HepG2 (cell line): Measurements from ENCODE around the gene KDM7A. TPM values are rescaled to one million over a fixed set of nuclear protein-coding genes. Genes with fewer than 3 reads are reported as not detected.

Experiments
- ARNT2 ChIP-seq: sonication (generic); formaldehyde crosslinking; IDR thresholded peaks from 2 replicates; pipeline ENCODE4 v1.8.0; 2022; ENCODE audit warnings: mild to moderate bottlenecking, low read depth, missing genetic modification reagents, moderate library complexity
- BRF2 ChIP-seq: sonication (generic); formaldehyde crosslinking; IDR thresholded peaks from 2 replicates; pipeline ENCODE4 v1.8.1; 2022; ENCODE audit warnings: mild to moderate bottlenecking, missing genetic modification reagents
- GATAD1 ChIP-seq: IDR thresholded peaks from 2 replicates; pipeline ENCODE4 v1.6.1; 2016; ENCODE audit warnings: missing genetic modification reagents, missing compliant biosample characterization
- NFE2L1 ChIP-seq: sonication (generic); formaldehyde crosslinking; IDR thresholded peaks from 2 replicates; pipeline ENCODE4 v1.4.0; 2020; ENCODE audit warnings: missing genetic modification reagents, mild to moderate bottlenecking, borderline replicate concordance
- SNAPC2 ChIP-seq: sonication (generic); formaldehyde crosslinking; IDR thresholded peaks from 2 replicates; pipeline ENCODE4 v1.8.1; 2022; ENCODE audit warnings: mild to moderate bottlenecking, missing genetic modification reagents
- SP2 ChIP-seq: sonication (generic); formaldehyde crosslinking; IDR thresholded peaks from 2 replicates; pipeline ENCODE4 v1.5.1; 2020; ENCODE audit warnings: mild to moderate bottlenecking, missing genetic modification reagents
- TFE3 ChIP-seq: IDR thresholded peaks from 2 replicates; pipeline ENCODE4 v1.6.1; 2016
- ZBTB14 ChIP-seq: sonication (generic); formaldehyde crosslinking; IDR thresholded peaks from 2 replicates; pipeline ENCODE4 v1.4.0; 2020; ENCODE audit warnings: missing genetic modification reagents
- ZEB1 ChIP-seq: IDR thresholded peaks from 2 replicates; pipeline ENCODE4 v1.6.1; 2012; ENCODE audit warnings: mild to moderate bottlenecking, low read depth, inconsistent platforms; ENCODE audit not compliant: insufficient replicate concordance
- ZNF101 ChIP-seq: sonication (generic); formaldehyde crosslinking; IDR thresholded peaks from 2 replicates; pipeline ENCODE4 v1.4.0; 2020; ENCODE audit warnings: mild to moderate bottlenecking, low read depth, missing genetic modification reagents, borderline replicate concordance
- ZNF564 ChIP-seq: sonication (generic); formaldehyde crosslinking; IDR thresholded peaks from 2 replicates; pipeline ENCODE4 v1.8.1; 2023; ENCODE audit warnings: mild to moderate bottlenecking, missing genetic modification reagents
- polyA plus RNA-seq, 8 experiments: library from polyadenylated mRNA; depleted of rRNA in 3 of 8; stranded (reverse) in 7 of 8; unstranded in 1 of 8; fragments of >200 nt; fragmentation: Illumina TruSeq in 4 of 8; extraction: Trizol in 4 of 8; gene quantifications; 2 replicates each; pipeline versions ENCODE4 v1.2.1 to v1.2.3, GENCODE V29; 2011 to 2016; ENCODE audit warnings: low read depth in 4 of 8, missing spikeins in 1 of 8, mixed read lengths in 1 of 8; ENCODE audit not compliant: insufficient read depth in 1 of 8
- total RNA-seq, 5 experiments: library from RNA; depleted of rRNA; stranded (reverse); fragments of >200 nt; fragmentation: Illumina TruSeq; extraction: Trizol; gene quantifications; 2 replicates each; pipeline ENCODE4 v1.2.3, GENCODE V29; 2016; ENCODE audit warnings: low read depth in 1 of 5
- TF ChIP-seq, protein P1 (sequence below): sonication (generic); formaldehyde crosslinking; IDR thresholded peaks from 2 replicates; pipeline ENCODE4 v1.4.0; 2020; ENCODE audit warnings: missing genetic modification reagents, borderline replicate concordance
- TF ChIP-seq, protein P2 (sequence below): sonication (generic); formaldehyde crosslinking; IDR thresholded peaks from 2 replicates; pipeline ENCODE4 v1.8.0; 2022; ENCODE audit warnings: low read depth, missing genetic modification reagents
- TF ChIP-seq, protein P3 (sequence below): sonication (generic); formaldehyde crosslinking; conservative IDR thresholded peaks from 2 replicates; pipeline ENCODE4 v1.8.1; 2023; ENCODE audit warnings: missing genetic modification reagents

Gene KDM7A
- total and polyA plus RNA-seq, 2 of the 13 experiments (the other 11 are each of a cell fraction or from before 2014, with no cell fraction given): 10.8 to 16.8 TPM

GRCh38 chr7:140049339-140050024 is 127.3 kb downstream of the KDM7A start (continued):
- TF ChIP-seq, protein P1, sequence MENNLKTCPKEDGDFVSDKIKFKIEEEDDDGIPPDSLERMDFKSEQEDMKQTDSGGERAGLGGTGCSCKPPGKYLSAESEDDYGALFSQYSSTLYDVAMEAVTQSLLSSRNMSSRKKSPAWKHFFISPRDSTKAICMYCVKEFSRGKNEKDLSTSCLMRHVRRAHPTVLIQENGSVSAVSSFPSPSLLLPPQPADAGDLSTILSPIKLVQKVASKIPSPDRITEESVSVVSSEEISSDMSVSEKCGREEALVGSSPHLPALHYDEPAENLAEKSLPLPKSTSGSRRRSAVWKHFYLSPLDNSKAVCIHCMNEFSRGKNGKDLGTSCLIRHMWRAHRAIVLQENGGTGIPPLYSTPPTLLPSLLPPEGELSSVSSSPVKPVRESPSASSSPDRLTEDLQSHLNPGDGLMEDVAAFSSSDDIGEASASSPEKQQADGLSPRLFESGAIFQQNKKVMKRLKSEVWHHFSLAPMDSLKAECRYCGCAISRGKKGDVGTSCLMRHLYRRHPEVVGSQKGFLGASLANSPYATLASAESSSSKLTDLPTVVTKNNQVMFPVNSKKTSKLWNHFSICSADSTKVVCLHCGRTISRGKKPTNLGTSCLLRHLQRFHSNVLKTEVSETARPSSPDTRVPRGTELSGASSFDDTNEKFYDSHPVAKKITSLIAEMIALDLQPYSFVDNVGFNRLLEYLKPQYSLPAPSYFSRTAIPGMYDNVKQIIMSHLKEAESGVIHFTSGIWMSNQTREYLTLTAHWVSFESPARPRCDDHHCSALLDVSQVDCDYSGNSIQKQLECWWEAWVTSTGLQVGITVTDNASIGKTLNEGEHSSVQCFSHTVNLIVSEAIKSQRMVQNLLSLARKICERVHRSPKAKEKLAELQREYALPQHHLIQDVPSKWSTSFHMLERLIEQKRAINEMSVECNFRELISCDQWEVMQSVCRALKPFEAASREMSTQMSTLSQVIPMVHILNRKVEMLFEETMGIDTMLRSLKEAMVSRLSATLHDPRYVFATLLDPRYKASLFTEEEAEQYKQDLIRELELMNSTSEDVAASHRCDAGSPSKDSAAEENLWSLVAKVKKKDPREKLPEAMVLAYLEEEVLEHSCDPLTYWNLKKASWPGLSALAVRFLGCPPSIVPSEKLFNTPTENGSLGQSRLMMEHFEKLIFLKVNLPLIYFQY (CRISPR knock-in tag): peak; percentile 66
- TF ChIP-seq ARNT2 (CRISPR knock-in tag) (peak; percentile 57; the same call in 1 of the 2 replicates), GATAD1 (CRISPR knock-in tag) (peak; percentile 66), ZBTB14 (CRISPR knock-in tag) (no peak), SNAPC2 (CRISPR knock-in tag) (0 out of 2 replicates have a peak, but pooled peaks have one; percentile 85), NFE2L1 (CRISPR knock-in tag) (no peak), ZEB1 (peak; percentile 100), TFE3 (CRISPR knock-in tag) (peak; percentile 74), SP2 (no peak), ZNF101 (CRISPR knock-in tag) (0 out of 2 replicates have a peak, but pooled peaks have one; percentile 66), BRF2 (CRISPR knock-in tag) (peak; percentile 75; the same call in 1 of the 2 replicates), ZNF564 (CRISPR knock-in tag) (no peak)
- TF ChIP-seq, protein P2, sequence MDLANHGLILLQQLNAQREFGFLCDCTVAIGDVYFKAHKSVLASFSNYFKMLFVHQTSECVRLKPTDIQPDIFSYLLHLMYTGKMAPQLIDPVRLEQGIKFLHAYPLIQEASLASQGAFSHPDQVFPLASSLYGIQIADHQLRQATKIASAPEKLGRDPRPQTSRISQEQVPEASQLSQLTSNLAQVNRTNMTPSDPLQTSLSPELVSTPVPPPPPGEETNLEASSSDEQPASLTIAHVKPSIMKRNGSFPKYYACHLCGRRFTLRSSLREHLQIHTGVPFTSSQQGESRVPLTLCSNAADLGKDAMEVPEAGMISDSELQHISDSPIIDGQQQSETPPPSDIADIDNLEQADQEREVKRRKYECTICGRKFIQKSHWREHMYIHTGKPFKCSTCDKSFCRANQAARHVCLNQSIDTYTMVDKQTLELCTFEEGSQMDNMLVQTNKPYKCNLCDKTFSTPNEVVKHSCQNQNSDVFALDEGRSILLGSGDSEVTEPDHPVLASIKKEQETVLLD (CRISPR knock-in tag): no peak
- TF ChIP-seq, protein P3, sequence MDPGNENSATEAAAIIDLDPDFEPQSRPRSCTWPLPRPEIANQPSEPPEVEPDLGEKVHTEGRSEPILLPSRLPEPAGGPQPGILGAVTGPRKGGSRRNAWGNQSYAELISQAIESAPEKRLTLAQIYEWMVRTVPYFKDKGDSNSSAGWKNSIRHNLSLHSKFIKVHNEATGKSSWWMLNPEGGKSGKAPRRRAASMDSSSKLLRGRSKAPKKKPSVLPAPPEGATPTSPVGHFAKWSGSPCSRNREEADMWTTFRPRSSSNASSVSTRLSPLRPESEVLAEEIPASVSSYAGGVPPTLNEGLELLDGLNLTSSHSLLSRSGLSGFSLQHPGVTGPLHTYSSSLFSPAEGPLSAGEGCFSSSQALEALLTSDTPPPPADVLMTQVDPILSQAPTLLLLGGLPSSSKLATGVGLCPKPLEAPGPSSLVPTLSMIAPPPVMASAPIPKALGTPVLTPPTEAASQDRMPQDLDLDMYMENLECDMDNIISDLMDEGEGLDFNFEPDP (CRISPR knock-in tag): no peak
